SK-N-SH (cell line): ENCODE measurements around the gene UBIAD1. TPM values are rescaled to one million over a fixed set of nuclear protein-coding genes. Genes with fewer than 3 reads are reported as not detected.

Experiments used
- CTCF ChIA-PET: fragments of 300-600, 350-600 bp; formaldehyde crosslinking; extraction: SDS; loops from one replicate; lab custom pipeline; 2021; lab: Yijun Ruan, JAX
- POLR2A ChIA-PET: fragments of 350-600 bp; sonication (Branson Sonifier 250); formaldehyde crosslinking; extraction: SDS; loops from one replicate; lab custom pipeline; 2020; ENCODE audit warnings: antibody characterized with exemption, inconsistent platforms; lab: Yijun Ruan, JAX
- DNase-seq: peaks from one replicate; pipeline ENCODE4 v3.0.0; 2012
- H2AFZ ChIP-seq: fragments of 200-600 bp; sonication (generic); 2 replicates; pipeline ENCODE4 v1.8.1; 2016; ENCODE audit warnings: antibody characterized with exemption, mild to moderate bottlenecking, low read depth
- H3F3A ChIP-seq: fragments of 200-600 bp; sonication (generic); replicated peaks from 2 replicates; pipeline ENCODE3; 2016; ENCODE audit warnings: antibody characterized with exemption, mild to moderate bottlenecking; ENCODE audit not compliant: insufficient read depth
- H3K27ac ChIP-seq, 2 experiments: fragments of 200-500 bp in 1 of 2; fragments of 200-600 bp in 1 of 2; sonication (Bioruptor generic) in 1 of 2; sonication (generic), shearing (Covaris generic) in 1 of 2; 2 replicates each; pipeline versions ENCODE4 v1.5.1 to v1.6.1; 2014 to 2016; ENCODE audit warnings: low read depth in 2 of 2, inconsistent platforms in 1 of 2, low read length in 1 of 2, mild to moderate bottlenecking in 1 of 2, mixed read lengths in 1 of 2
- H3K27me3 ChIP-seq: fragments of 200-600 bp; sonication (generic), shearing (Covaris generic); 2 replicates; pipeline ENCODE4 v1.6.1; 2016; ENCODE audit warnings: mixed run types; ENCODE audit not compliant: insufficient read depth
- H3K36me3 ChIP-seq, 2 experiments: fragments of 200-500 bp in 1 of 2; fragments of 200-600 bp in 1 of 2; sonication (Bioruptor generic) in 1 of 2; sonication (generic) in 1 of 2; replicated peaks in 1 of 2; 2 replicates each; pipeline versions ENCODE3 to v1.5.1; 2014 to 2016; ENCODE audit warnings: low read length in 1 of 2, mild to moderate bottlenecking in 1 of 2; ENCODE audit not compliant: insufficient read depth in 2 of 2, control insufficient read depth in 1 of 2
- H3K4me1 ChIP-seq, 2 experiments: fragments of 200-500 bp in 1 of 2; fragments of 200-600 bp in 1 of 2; sonication (Bioruptor generic) in 1 of 2; sonication (generic), shearing (Covaris generic) in 1 of 2; 2 replicates each; pipeline versions ENCODE4 v1.5.1 to v1.6.1; 2014 to 2016; ENCODE audit warnings: low read depth in 1 of 2, low read length in 1 of 2, mixed run types in 1 of 2; ENCODE audit not compliant: insufficient read depth in 2 of 2, control insufficient read depth in 1 of 2
- H3K4me2 ChIP-seq: fragments of 200-600 bp; sonication (generic), shearing (Covaris generic); 2 replicates; pipeline ENCODE4 v1.6.1; 2017; ENCODE audit warnings: mixed run types
- H3K4me3 ChIP-seq, 2 experiments: fragments of 200-500 bp in 1 of 2; fragments of 200-600 bp in 1 of 2; sonication (Bioruptor generic) in 1 of 2; sonication (generic), shearing (Covaris generic) in 1 of 2; 2 replicates each; pipeline versions ENCODE4 v1.5.1 to v1.8.1; 2014 to 2016; ENCODE audit warnings: low read depth in 2 of 2, inconsistent platforms in 1 of 2, low read length in 1 of 2, mild to moderate bottlenecking in 1 of 2, mixed read lengths in 1 of 2, moderate library complexity in 1 of 2
- H3K79me2 ChIP-seq: fragments of 200-600 bp; sonication (generic); 2 replicates; pipeline ENCODE4 v1.8.1; 2017; ENCODE audit warnings: mild to moderate bottlenecking; ENCODE audit not compliant: insufficient read depth
- H3K9ac ChIP-seq: fragments of 200-600 bp; sonication (generic); 2 replicates; pipeline ENCODE4 v1.6.1; 2017; ENCODE audit warnings: mixed run types
- H3K9me2 ChIP-seq: fragments of 200-600 bp; sonication (generic); 2 replicates; pipeline ENCODE4 v1.6.1; 2017; ENCODE audit warnings: mixed run types
- H3K9me3 ChIP-seq: fragments of 200-600 bp; sonication (generic); 2 replicates; pipeline ENCODE4 v1.6.1; 2017; ENCODE audit warnings: mixed run types, mild to moderate bottlenecking, moderate library complexity
- H4K20me1 ChIP-seq: fragments of 200-600 bp; sonication (generic); 2 replicates; pipeline ENCODE4 v1.6.1; 2017; ENCODE audit warnings: mild to moderate bottlenecking, mixed run types; ENCODE audit not compliant: insufficient read depth
- CHD2 ChIP-seq: fragments of 150-350 bp; IDR thresholded peaks from 2 replicates; pipeline ENCODE4 v1.6.1; 2018; ENCODE audit warnings: low read length; ENCODE audit not compliant: partially characterized antibody
- CTCF ChIP-seq: fragments of 200-600 bp; sonication (generic); IDR thresholded peaks from 2 replicates; pipeline ENCODE4 v1.6.1; 2017; ENCODE audit warnings: antibody characterized with exemption, mild to moderate bottlenecking, moderate library complexity
- ELF1 ChIP-seq: IDR thresholded peaks from 2 replicates; pipeline ENCODE4 v1.4.0; 2012
- FOSL2 ChIP-seq: IDR thresholded peaks from 2 replicates; pipeline ENCODE4 v1.4.0; 2012; ENCODE audit warnings: low read depth, mild to moderate bottlenecking, moderate library complexity, borderline replicate concordance
- FOXJ3 ChIP-seq: sonication (generic); formaldehyde crosslinking; IDR thresholded peaks from 2 replicates; pipeline ENCODE4 v1.5.1; 2020; ENCODE audit warnings: mild to moderate bottlenecking, missing genetic modification reagents
- GATA2 ChIP-seq: sonication (generic); formaldehyde crosslinking; IDR thresholded peaks from 2 replicates; pipeline ENCODE4 v1.5.0; 2020; ENCODE audit warnings: mild to moderate bottlenecking, missing genetic modification reagents
- JUND ChIP-seq: IDR thresholded peaks from 2 replicates; pipeline ENCODE4 v1.4.0; 2012
- NRF1 ChIP-seq: IDR thresholded peaks from 2 replicates; pipeline ENCODE4 v1.6.1; 2012; ENCODE audit warnings: low read depth, mild to moderate bottlenecking, low read length
- POLR2AphosphoS5 ChIP-seq: IDR thresholded peaks from 2 replicates; pipeline ENCODE4 v1.6.1; 2012; ENCODE audit warnings: low read depth, low read length
- RAD21 ChIP-seq: IDR thresholded peaks from 2 replicates; pipeline ENCODE4 v1.6.1; 2012; ENCODE audit warnings: mild to moderate bottlenecking, low read length
- RCOR1 ChIP-seq: fragments of 150-350 bp; IDR thresholded peaks from 2 replicates; pipeline ENCODE4 v1.6.1; 2017; ENCODE audit warnings: antibody characterized with exemption, low read length
- REST ChIP-seq: IDR thresholded peaks from 2 replicates; pipeline ENCODE4 v1.6.1; 2012; ENCODE audit warnings: mild to moderate bottlenecking, low read depth, low read length, moderate library complexity
- RXRA ChIP-seq: IDR thresholded peaks from 2 replicates; pipeline ENCODE4 v1.4.0; 2012; ENCODE audit warnings: low read depth, mild to moderate bottlenecking, borderline replicate concordance
- SIN3A ChIP-seq: IDR thresholded peaks from 2 replicates; pipeline ENCODE4 v1.6.1; 2012; ENCODE audit warnings: low read depth, mild to moderate bottlenecking, low read length, moderate library complexity, borderline replicate concordance
- SMC3 ChIP-seq: IDR thresholded peaks from 2 replicates; pipeline ENCODE4 v1.6.1; 2012; ENCODE audit warnings: low read depth, low read length, improper control_type of control experiment
- TEAD4 ChIP-seq: IDR thresholded peaks from 2 replicates; pipeline ENCODE4 v1.4.0; 2012; ENCODE audit warnings: mild to moderate bottlenecking, borderline replicate concordance; ENCODE audit not compliant: insufficient read depth
- USF2 ChIP-seq: fragments of 150-350 bp; IDR thresholded peaks from 2 replicates; pipeline ENCODE4 v1.6.1; 2017; ENCODE audit warnings: antibody characterized with exemption, low read length, low read depth, borderline replicate concordance
- WGBS: methylation state at CpG from one replicate; pipeline ENCODE4 v1.1.6; 2017; ENCODE audit warnings: low lambda C conversion rate; 5-methylcytosine and 5-hydroxymethylcytosine counted together
- polyA plus RNA-seq, 3 experiments: library from polyadenylated mRNA; depleted of rRNA; stranded (reverse); fragments of >200 nt; gene quantifications; 2 replicates each; pipeline ENCODE4 v1.2.3, GENCODE V29; 2012

Gene UBIAD1
- polyA plus RNA-seq, 1 of the 3 experiments (the other 2 are of a cell fraction), result 13.7 TPM

GRCh38 chr1:11256299-11256698, 16.7 kb upstream of the UBIAD1 start:
- H3K27me3 ChIP-seq, result no peaks in the 10 kb centered on the region
- peaks cover 0 to 2% of the 10 kb centered on the region in 2 experiments; a peak in 2 of 4 replicates for H3K4me1 ChIP-seq
- no peak overlapping the region for H3K27ac ChIP-seq
- H3K9me2 ChIP-seq, result no peaks in the 10 kb centered on the region
- POLR2A ChIA-PET, result no interaction called here
- H3K9ac ChIP-seq, result no peak overlapping the region
- no peaks in the 10 kb centered on the region for H4K20me1 ChIP-seq
- peaks cover 59 to 63% of the 10 kb centered on the region in 2 experiments for H3K36me3 ChIP-seq
- H3K79me2 ChIP-seq, result peaks cover 14% of the 10 kb centered on the region
- no peak for TF ChIP-seq FOSL2
- TF ChIP-seq CTCF, result no peak
- TF ChIP-seq SIN3A, result no peak
- TF ChIP-seq FOXJ3 (CRISPR knock-in tag), result no peak
- TF ChIP-seq SMC3, result no peak
- TF ChIP-seq NRF1, result no peak
- no peak for TF ChIP-seq JUND
- TF ChIP-seq GATA2 (CRISPR knock-in tag), result no peak
- TF ChIP-seq RAD21, result no peak
- TF ChIP-seq REST, result no peak
- TF ChIP-seq RCOR1, result no peak
- no peak for TF ChIP-seq ELF1
- no peak for TF ChIP-seq TEAD4
- TF ChIP-seq RXRA, result no peak
- TF ChIP-seq CHD2, result no peak
- TF ChIP-seq POLR2AphosphoS5, result no peak
- TF ChIP-seq USF2, result no peak
- no peak overlapping the region for H2AFZ ChIP-seq
- H3F3A ChIP-seq, result no peaks in the 10 kb centered on the region
- no peaks in the 10 kb centered on the region for H3K9me3 ChIP-seq
- H3K4me2 ChIP-seq, result no peak overlapping the region
- WGBS, result 100% methylated on average over 1 of the region's 1 CpG
- no peak for DNase-seq
- H3K4me3 ChIP-seq, result no peak overlapping the region
- CTCF ChIA-PET, result interaction anchor here (0.8 to 1.6 kb wide), 4 partner anchors 10 to 389 kb away, joined by 3 to 10 read pairs (median 4); no protein-coding TSS in a partner anchor
